HG02763 (cell line): Measurements from ENCODE around the gene NEMP1.
A peak's percentile ranks its signal among the peaks of the same experiment; 100 is the strongest.
"Not testable (repeated sequence)": the region's sequence is repeated elsewhere in the genome, so short reads cannot be mapped to it uniquely, and the experiment has no call there.

Source experiments
- ATAC-seq: cut with Tn5 transposase; IDR thresholded peaks from one replicate; pipeline ENCODE4 v1.9.1; 2021; ENCODE audit warnings: mild to moderate bottlenecking, moderate library complexity; ENCODE audit not compliant: unreplicated experiment

Gene NEMP1

DNA sequence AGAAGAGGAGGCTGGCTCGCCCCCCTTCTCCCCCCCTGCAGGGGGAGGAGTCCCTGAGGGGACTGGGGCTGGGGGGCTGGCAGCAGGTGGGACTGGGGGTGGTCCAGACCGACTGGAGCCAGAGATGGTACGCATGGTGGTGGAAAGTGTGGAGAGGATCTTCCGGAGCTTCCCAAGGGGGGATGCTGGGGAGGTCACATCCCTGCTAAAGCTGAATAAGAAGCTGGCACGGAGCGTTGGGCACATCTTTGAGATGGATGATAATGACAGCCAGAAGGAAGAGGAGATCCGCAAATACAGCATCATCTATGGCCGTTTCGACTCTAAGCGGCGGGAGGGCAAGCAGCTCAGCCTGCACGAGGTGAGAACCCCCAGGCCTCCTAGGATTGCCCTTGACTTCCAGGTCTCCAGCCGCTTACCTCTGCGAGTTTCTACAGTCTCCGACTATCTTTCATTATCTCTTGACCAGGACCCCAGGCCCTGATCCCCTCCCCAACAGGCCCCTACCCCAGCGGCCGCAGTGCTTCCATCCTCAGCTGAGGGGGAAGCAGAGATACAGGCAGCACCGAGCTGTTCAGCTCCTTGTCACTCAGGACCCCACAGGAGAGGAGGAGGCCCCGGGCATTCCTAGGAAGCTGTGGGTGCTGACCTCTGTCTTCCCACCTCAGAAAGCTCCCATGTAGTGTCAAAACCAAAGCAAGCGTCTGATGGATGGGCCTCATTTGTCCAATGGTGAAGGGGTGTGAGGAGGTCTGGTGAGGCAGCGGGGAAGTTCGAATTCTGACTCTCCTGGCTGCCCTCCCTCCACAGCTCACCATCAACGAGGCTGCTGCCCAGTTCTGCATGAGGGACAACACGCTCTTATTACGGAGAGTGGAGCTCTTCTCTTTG lies 13.3 kb upstream of the NEMP1 start:
- no peak for ATAC-seq

GRCh38 chr12:57090924-57091637 lies 12.5 kb upstream of the NEMP1 start:
- ATAC-seq: no peak

DNA sequence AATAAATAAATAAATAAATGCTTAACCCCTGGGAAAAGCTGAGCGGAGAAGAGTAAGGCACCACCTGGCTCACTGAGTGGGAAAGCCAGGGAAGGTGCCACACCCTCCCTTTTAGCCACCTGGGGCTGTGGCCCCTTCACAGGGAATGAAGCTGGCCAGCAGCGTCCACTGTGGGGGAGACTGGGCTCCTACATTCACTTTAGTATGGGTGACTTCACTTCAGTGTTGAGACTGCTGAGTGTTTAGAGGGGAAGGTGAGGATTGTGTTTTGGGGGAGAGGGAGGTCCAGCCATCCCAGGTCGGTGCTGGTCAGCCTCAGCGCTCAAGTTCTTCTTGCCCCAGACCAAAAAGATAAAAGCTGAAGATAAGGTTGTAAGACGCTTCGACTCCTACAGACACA lies 11.9 kb upstream of the NEMP1 start:
- no peak for ATAC-seq

DNA sequence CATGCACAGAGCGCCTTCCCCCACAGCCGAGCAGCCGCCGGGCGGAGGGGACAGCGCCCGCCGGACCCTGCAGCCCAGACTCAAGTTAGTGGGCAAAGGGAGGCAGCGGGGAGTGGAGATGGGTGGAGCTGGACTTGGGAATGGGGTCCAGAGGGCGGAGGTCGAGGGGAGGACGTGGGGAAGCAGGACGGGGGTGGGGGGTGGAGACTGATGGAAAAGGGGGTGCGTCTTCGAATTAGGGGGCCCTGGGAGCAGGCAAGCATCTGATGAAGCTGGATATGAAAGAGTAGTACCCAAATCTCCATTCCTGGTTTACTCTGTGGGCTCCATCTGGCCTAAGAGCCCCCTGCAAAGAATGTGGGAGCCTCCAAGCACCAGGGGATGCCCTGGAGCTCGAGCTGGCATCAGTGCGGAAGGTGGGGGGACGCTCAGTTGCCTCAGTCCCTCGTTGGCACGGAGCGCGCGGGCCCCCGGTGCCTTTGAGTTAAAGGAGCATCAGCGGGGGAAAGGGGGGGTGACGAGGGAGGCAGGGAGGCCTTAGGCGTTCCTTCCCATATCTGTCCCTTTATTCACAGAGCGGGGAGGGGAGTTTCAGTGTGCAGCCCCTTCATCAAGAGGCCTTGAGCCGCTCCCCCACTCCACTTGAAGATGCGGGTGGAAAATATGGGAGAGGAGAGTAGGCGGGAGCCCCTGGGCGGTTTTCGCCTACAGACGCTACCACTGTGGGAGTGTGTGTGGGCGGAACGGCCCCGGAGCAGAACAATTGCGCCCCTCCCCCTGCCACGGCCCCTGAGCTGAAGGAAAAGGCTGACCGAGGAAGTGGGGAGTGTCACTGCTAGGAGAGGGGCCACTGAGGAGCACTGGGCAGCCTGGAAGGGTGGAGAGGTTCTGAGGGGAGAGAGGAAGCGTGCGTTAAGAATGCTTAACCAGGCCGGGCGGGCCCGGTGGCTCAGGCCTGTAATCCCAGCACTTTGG lies 11.0 kb upstream of the NEMP1 start:
- ATAC-seq: no peak

GRCh38 chr12:57088354-57089270 lies 10.0 kb upstream of the NEMP1 start, which contains the start of gene NAB2:
Gene NAB2, plus strand, starts transcription at chr12:57089114. Its CDS starts 158 bp downstream, at chr12:57089272.
- ATAC-seq: peak; percentile 50

GRCh38 chr12:57087691-57088353 lies 9.2 kb upstream of the NEMP1 start:
- peak; percentile 32 for ATAC-seq

DNA sequence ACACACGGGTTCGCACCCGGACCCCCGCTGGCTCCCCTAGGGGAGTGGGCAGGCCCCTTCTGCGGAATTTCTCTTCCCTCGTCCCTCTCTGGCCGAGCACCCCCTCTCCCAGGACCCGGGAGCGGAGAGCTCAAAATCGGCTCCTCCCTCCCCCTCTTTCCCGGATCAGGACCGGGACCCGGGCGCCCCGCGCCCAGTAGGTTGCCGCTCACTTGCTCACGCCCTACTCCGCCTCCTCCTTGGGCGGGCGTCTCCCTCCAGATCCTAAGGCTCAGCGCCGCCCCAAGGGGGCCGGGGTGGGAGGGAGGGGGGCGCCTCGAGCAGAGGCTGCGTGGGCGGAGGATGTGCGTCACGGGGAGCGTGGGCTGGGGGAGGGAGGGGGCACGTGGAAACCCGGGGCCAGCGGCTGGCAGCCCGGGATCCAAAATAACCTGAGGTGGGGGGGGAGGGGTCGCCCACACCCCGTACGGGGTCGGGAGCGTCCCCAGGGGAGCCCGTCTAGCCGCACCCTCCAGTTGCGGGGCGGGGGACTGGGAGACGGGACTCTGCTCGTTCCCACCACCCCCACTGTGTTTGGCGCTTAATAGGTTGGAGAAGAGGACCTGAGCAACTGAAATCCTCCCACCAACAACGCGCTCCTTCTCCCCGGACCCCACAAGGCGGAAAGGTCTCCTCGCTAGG lies 8.6 kb upstream of the NEMP1 start:
- ATAC-seq: peak; percentile 36

DNA sequence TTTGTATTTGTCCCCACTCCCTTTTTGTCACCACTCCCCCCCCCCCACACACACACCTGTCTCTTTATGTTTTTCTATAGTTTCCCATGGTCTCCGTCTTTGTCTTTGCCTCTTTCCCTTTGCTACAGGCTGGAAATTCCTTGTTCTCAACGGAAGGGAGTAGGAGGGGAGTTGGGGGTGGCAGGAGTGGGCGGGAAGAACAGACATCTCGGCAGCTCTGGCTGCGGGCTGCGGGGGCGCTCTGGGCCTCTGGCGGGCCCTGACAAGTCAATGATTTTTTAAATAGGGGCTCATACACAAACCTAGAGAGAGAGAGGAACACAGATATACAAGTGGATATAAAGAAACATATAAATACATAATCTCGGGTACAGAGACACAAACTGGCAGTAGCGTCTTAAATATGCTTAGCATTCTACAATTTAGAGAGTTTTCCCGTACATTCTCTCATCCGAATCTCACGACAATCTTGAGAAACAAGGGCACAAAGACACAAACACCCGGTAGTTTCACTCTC lies 8.0 kb upstream of the NEMP1 start:
- no peak for ATAC-seq

DNA sequence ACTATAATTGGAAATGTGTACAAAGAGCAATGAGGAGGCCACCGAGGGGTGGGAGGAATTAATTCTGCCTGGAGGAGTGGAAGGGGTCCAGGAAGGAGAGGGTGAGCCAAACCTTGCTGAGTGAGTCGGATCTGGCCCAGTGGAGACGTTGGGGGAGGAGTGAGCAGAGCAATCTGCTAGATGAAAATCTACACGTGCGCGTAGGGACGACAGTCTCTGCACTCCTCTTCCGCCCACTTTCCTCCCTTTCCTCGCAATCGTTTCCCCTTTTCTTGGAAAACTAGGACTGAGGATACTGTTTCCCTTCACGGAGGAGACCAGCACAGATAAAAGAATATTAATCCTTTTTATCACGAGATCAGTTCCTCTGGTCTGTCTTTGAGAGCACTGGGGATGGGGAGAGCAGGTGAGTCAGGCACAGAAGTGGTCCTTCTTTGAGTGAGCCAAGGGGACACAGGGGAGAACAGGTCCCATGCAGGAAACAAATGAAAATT lies 7.5 kb upstream of the NEMP1 start:
- no peak for ATAC-seq

DNA sequence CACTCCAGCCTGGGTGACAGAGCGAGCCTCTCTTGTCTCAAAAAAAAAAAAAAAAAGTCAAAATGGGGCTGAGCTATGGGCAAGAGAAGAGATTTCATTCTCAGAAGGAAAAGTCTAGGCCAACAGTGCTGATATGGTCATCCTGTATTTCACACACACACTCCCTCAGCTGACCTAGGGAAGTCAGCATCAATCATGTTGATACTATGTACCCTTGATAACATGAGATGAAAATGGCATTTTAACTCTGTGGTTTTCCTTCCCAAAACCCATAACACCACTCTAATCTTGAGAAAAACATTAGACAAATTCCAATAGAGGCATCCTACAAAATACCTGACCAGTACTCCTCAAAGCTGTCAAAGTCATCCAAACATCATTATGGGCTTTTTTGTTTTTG lies 2.3 kb upstream of the NEMP1 start:
- no peak for ATAC-seq

DNA sequence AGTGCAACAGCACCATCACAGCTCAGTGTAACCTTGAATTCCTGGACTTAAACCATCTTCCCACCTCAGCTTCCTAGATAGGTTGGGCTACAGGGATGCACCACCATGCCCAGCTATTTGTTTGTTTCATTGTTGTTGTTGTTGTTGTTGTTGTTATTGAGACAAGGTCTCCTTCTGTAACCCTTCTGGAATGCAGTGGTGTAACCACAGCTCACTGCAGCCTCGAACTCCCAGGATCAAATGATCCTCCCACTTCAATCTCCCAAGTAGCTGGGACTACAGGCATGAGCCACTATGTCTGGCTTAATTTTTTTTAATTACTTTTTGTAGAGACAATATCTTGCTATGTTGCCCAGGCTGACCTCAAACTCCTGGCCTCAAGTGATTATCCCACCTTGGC lies 1.2 kb upstream of the NEMP1 start:
- ATAC-seq: no peak

DNA sequence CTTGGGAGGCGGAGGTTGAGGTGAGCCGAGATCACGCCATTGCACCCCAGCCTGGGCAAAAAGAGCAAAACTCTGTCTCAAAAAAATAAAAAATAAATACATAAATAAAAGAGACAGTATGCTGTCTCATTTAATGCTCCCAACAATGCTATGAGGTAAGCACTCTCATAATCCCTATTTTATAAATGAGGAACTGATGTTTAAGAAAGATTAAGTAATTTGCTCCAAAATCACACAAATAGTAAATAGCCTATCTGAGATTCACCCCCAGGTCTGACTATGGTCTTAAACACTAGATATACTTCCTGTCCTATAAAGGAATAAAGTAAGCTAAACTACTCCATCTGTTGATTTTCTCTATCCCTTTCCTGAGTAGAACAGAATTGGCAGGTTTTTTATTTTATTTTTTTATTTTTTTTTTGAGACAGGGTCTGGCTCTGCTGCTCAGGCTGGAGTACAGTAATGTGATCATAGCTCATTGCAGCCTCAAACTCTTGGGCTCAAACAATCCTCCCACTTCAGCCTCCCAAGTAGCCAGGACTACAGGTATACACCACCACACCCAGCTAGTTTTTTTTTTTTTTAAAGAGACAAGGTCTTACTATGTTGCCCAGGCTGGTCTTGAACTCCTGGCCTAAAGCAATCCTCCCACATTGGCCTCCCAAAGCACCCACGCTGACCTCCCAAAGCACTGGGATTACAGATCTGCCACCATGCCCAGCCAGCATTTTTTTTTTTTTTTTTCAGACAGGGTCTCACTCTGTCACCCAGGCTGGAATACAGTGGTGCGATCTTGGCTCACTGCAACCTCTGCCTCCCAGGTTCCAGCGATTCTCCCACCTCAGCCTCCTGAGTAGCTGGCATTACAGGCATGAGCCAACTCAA lies 4.8 kb downstream of the NEMP1 start:
- not testable (repeated sequence) for ATAC-seq

DNA sequence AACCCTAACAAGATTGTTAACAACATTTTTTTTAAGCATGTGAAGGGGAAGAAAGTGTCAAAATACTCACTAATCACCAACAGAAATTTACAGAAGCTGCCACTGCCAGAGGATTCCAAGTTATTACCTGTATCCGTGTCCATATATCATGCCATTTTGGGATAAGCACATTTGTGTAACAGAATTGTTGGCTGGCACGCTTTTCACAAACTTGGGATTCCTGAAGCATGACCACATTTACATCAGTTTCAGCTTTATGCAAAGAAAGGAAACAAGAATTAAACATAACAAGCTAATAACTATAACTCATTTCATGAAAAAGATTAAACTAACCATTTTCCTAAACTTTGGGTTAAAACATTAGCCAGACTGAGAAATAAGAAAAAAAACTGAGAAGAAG lies 5.9 kb downstream of the NEMP1 start:
- ATAC-seq: no peak

- ATAC-seq: peak; percentile 91
These were observed 9.1 kb downstream of the NEMP1 start for GRCh38 chr12:57069523-57069922.

GRCh38 chr12:57066245-57066644 lies 12.3 kb downstream of the NEMP1 start:
- ATAC-seq: no peak

DNA sequence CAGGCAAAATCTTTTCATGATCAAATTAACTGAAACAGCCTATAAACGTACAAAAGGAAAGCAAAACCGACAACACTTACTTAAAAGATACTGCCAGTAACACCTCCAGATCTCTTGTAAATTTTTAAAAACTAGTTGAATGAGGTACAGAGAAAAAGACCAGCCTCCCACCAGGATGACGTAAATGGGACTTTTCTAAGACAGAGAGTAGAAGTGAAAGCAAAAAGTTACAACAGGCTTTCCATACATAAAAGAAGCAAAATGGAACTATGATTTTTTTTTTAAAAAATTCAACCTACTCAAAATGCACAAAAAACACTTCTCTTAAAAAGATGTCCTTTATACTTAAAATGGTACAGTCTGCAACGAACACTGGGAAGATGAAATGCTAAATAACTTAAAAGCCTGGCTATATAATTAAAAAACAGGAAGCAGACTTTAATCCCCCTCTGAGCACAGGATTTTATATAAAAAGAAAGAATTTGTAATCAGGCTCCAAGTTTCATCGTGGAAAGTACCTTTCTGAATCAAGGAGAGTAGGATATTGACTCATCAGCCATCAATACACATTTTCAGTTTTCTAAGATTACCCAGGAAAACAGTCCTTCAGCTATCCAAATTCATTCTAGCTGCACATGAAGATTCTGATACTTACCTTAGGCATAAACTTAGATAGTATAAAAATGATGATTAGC lies 14.5 kb downstream of the NEMP1 start:
- ATAC-seq: peak; percentile 74

GRCh38 chr12:57058454-57058853 lies 20.1 kb downstream of the NEMP1 start:
- ATAC-seq: peak; percentile 68
